Measurements from ENCODE around the gene SYT8. TPM values are rescaled to one million over a fixed set of nuclear protein-coding genes. Genes with fewer than 3 reads are reported as not detected.

SYT8 gene
- total and polyA plus RNA-seq, 2 of the 8 experiments (the other 6 are each of a cell fraction or from before 2014, with no cell fraction given): not detected

DNA sequence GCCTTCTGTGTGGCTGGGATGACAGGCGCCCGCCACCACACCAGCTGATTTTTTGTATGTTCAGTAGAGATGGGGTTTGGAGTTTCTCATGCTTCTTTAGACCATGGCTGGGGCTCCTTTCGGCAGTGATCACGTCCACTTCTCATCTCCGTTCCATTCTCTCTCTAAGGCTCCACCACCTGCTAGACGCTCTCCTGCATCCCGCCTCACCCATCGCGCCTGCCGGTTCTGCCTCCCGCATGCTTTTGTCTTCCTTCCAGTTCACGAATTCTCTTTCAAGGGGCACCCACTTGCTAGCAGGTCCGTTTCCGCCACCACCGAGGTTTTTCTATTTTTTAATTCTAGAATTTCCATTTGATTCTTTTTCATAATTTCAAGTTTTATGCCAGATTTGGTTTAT, 22.0 kb upstream of the SYT8 start (continued):
- TF ChIP-seq FOSL1 (IDR thresholded peaks at IDR 0.05; ENCODE audit: insufficient read depth, low read depth, low read length): no peak
- TF ChIP-seq, protein P1, sequence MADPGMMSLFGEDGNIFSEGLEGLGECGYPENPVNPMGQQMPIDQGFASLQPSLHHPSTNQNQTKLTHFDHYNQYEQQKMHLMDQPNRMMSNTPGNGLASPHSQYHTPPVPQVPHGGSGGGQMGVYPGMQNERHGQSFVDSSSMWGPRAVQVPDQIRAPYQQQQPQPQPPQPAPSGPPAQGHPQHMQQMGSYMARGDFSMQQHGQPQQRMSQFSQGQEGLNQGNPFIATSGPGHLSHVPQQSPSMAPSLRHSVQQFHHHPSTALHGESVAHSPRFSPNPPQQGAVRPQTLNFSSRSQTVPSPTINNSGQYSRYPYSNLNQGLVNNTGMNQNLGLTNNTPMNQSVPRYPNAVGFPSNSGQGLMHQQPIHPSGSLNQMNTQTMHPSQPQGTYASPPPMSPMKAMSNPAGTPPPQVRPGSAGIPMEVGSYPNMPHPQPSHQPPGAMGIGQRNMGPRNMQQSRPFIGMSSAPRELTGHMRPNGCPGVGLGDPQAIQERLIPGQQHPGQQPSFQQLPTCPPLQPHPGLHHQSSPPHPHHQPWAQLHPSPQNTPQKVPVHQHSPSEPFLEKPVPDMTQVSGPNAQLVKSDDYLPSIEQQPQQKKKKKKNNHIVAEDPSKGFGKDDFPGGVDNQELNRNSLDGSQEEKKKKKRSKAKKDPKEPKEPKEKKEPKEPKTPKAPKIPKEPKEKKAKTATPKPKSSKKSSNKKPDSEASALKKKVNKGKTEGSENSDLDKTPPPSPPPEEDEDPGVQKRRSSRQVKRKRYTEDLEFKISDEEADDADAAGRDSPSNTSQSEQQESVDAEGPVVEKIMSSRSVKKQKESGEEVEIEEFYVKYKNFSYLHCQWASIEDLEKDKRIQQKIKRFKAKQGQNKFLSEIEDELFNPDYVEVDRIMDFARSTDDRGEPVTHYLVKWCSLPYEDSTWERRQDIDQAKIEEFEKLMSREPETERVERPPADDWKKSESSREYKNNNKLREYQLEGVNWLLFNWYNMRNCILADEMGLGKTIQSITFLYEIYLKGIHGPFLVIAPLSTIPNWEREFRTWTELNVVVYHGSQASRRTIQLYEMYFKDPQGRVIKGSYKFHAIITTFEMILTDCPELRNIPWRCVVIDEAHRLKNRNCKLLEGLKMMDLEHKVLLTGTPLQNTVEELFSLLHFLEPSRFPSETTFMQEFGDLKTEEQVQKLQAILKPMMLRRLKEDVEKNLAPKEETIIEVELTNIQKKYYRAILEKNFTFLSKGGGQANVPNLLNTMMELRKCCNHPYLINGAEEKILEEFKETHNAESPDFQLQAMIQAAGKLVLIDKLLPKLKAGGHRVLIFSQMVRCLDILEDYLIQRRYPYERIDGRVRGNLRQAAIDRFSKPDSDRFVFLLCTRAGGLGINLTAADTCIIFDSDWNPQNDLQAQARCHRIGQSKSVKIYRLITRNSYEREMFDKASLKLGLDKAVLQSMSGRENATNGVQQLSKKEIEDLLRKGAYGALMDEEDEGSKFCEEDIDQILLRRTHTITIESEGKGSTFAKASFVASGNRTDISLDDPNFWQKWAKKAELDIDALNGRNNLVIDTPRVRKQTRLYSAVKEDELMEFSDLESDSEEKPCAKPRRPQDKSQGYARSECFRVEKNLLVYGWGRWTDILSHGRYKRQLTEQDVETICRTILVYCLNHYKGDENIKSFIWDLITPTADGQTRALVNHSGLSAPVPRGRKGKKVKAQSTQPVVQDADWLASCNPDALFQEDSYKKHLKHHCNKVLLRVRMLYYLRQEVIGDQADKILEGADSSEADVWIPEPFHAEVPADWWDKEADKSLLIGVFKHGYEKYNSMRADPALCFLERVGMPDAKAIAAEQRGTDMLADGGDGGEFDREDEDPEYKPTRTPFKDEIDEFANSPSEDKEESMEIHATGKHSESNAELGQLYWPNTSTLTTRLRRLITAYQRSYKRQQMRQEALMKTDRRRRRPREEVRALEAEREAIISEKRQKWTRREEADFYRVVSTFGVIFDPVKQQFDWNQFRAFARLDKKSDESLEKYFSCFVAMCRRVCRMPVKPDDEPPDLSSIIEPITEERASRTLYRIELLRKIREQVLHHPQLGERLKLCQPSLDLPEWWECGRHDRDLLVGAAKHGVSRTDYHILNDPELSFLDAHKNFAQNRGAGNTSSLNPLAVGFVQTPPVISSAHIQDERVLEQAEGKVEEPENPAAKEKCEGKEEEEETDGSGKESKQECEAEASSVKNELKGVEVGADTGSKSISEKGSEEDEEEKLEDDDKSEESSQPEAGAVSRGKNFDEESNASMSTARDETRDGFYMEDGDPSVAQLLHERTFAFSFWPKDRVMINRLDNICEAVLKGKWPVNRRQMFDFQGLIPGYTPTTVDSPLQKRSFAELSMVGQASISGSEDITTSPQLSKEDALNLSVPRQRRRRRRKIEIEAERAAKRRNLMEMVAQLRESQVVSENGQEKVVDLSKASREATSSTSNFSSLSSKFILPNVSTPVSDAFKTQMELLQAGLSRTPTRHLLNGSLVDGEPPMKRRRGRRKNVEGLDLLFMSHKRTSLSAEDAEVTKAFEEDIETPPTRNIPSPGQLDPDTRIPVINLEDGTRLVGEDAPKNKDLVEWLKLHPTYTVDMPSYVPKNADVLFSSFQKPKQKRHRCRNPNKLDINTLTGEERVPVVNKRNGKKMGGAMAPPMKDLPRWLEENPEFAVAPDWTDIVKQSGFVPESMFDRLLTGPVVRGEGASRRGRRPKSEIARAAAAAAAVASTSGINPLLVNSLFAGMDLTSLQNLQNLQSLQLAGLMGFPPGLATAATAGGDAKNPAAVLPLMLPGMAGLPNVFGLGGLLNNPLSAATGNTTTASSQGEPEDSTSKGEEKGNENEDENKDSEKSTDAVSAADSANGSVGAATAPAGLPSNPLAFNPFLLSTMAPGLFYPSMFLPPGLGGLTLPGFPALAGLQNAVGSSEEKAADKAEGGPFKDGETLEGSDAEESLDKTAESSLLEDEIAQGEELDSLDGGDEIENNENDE (IDR thresholded peaks at IDR 0.05; ENCODE audit: insufficient replicate concordance, low read length): no peak
- no peak for TF ChIP-seq POLR2A (IDR thresholded peaks at IDR 0.05; ENCODE audit: control extremely low read depth in 1 of 2, low read depth in 2 of 2, low read length in 2 of 2)
